HepG2 (cell line): ENCODE results near the gene UNC5C. TPM values are rescaled to one million over a fixed set of nuclear protein-coding genes. Genes with fewer than 3 reads are reported as not detected.
A peak's percentile ranks its signal among the peaks of the same experiment; 100 is the strongest.
"Not testable (repeated sequence)": the region's sequence is repeated elsewhere in the genome, so short reads cannot be mapped to it uniquely, and the experiment has no call there.

Experiments used
- ATAC-seq: fragments of 200-7000 bp; cut with Tn5 transposase; 3 replicates; pipeline ENCODE4 v1.9.1; 2020; ENCODE audit warnings: mild to moderate bottlenecking, moderate library complexity
- BruUV-seq: library from RNA; stranded (reverse); fragments of 400-500 nt; replicated peaks from 2 replicates; lab custom pipeline; 2021; lab: Mats Ljungman, UMichigan
- CTCF ChIA-PET: fragments of 300-600 bp; formaldehyde crosslinking; extraction: SDS; loops from one replicate; lab custom pipeline; 2021; ENCODE audit warnings: low total read pairs, inconsistent platforms, low intra/inter-chr PET ratio; lab: Yijun Ruan, JAX
- POLR2A ChIA-PET: fragments of 350-600 bp; sonication (Branson Sonifier 250); formaldehyde crosslinking; loops from one replicate; lab custom pipeline; 2020; ENCODE audit warnings: antibody characterized with exemption, inconsistent platforms; lab: Yijun Ruan, JAX
- DNase-seq: peaks from one replicate; pipeline ENCODE4 v3.0.0-alpha.2; 2015; ENCODE audit warnings: low spot score
- FAIRE-seq: peaks from 3 replicates; lab custom pipeline; 2011; peaks lifted over from hg19 to GRCh38; lab: Jason Lieb, UNC
- H2AFZ ChIP-seq: one replicate; pipeline ENCODE4 v1.6.1; 2011; ENCODE audit warnings: low read length, inconsistent platforms
- H3K27ac ChIP-seq: fragments of 300-600 bp; 3 replicates; pipeline ENCODE4 v1.8.0; 2011; ENCODE audit warnings: mixed run types, mild to moderate bottlenecking, mixed read lengths, low read length, inconsistent platforms; ENCODE audit not compliant: insufficient read depth; ENCODE audit errors: extremely low read length
- H3K27me3 ChIP-seq, 2 experiments: fragments of 200-600 bp in 1 of 2; 2 replicates in 1 of 2; 3 replicates in 1 of 2; pipeline versions ENCODE4 v1.6.0 to v1.8.0; 2011; ENCODE audit warnings: low read length in 2 of 2, mild to moderate bottlenecking in 2 of 2, moderate library complexity in 2 of 2, inconsistent platforms in 1 of 2; ENCODE audit not compliant: insufficient read depth in 2 of 2, control insufficient read depth in 1 of 2
- H3K36me3 ChIP-seq, 2 experiments: fragments of 200-600 bp in 1 of 2; replicated peaks in 1 of 2; 2 replicates in 1 of 2; 3 replicates in 1 of 2; pipeline versions ENCODE4 v1.5.1 to v1.8.0; 2011; ENCODE audit warnings: low read length in 2 of 2, inconsistent platforms in 1 of 2; ENCODE audit not compliant: insufficient read depth in 2 of 2, control insufficient read depth in 1 of 2
- H3K4me1 ChIP-seq: 2 replicates; pipeline ENCODE4 v1.5.1; 2012; ENCODE audit warnings: low read length, inconsistent platforms; ENCODE audit not compliant: insufficient read depth
- H3K4me2 ChIP-seq: 2 replicates; pipeline ENCODE4 v1.6.0; 2011; ENCODE audit warnings: low read depth, low read length, inconsistent platforms
- H3K4me3 ChIP-seq, 3 experiments: fragments of 200-600 bp in 1 of 3; sonication (generic), shearing (Covaris generic) in 1 of 3; replicated peaks in 1 of 3; 2 replicates each; pipeline ENCODE4 v1.5.1; 2011 to 2016; ENCODE audit warnings: low read length in 3 of 3, inconsistent platforms in 2 of 3, low read depth in 2 of 3, mild to moderate bottlenecking in 2 of 3, control low read depth in 1 of 3, mixed read lengths in 1 of 3; ENCODE audit not compliant: insufficient read depth in 1 of 3
- H3K79me2 ChIP-seq: one replicate; pipeline ENCODE4 v1.6.1; 2011; ENCODE audit warnings: low read length, inconsistent platforms; ENCODE audit not compliant: insufficient read depth
- H3K9ac ChIP-seq: 2 replicates; pipeline ENCODE4 v1.6.0; 2011; ENCODE audit warnings: mild to moderate bottlenecking, low read depth, low read length, inconsistent platforms; ENCODE audit not compliant: insufficient read depth
- H3K9me3 ChIP-seq: 2 replicates; pipeline ENCODE4 v1.5.1; 2012; ENCODE audit warnings: mild to moderate bottlenecking, low read length
- H4K20me1 ChIP-seq: 2 replicates; pipeline ENCODE4 v1.6.0; 2011; ENCODE audit warnings: inconsistent platforms, mild to moderate bottlenecking, low read length, moderate library complexity; ENCODE audit not compliant: insufficient read depth
- CEBPB ChIP-seq: IDR thresholded peaks from 2 replicates; pipeline ENCODE4 v1.6.1; 2011; ENCODE audit warnings: low read depth, low read length, improper control_type of control experiment, borderline replicate concordance
- FOXP4 ChIP-seq: sonication (generic); formaldehyde crosslinking; IDR thresholded peaks from 2 replicates; pipeline ENCODE4 v1.4.0; 2020; ENCODE audit warnings: missing genetic modification reagents
- RXRB ChIP-seq: IDR thresholded peaks from 2 replicates; pipeline ENCODE4 v1.6.1; 2016; ENCODE audit warnings: borderline replicate concordance, missing genetic modification reagents, missing compliant biosample characterization
- YEATS4 ChIP-seq: sonication (generic); formaldehyde crosslinking; IDR thresholded peaks from 2 replicates; pipeline ENCODE4 v1.4.0; 2020; ENCODE audit warnings: missing genetic modification reagents, borderline replicate concordance
- WGBS: methylation state at CpG from one replicate; pipeline ENCODE4 v1.1.6; 2017; ENCODE audit warnings: low lambda C conversion rate; 5-methylcytosine and 5-hydroxymethylcytosine counted together
- in situ Hi-C: cut with HindIII; loops from 2 replicates; pipeline ENCODE4 v1.10.0; 2017; ENCODE audit warnings: low pct_unique_long_range_greater_than_20kb; ENCODE audit not compliant: extremely low pct_ligation_motif_present
- intact Hi-C: fragments of 100-400 bp; cut with micrococcal nuclease; formaldehyde crosslinking; loops from one replicate; pipeline ENCODE4 v1.10.0; 2022; ENCODE audit not compliant: unreplicated experiment
- polyA plus RNA-seq, 8 experiments: library from polyadenylated mRNA; depleted of rRNA in 3 of 8; stranded (reverse) in 7 of 8; unstranded in 1 of 8; fragments of >200 nt; fragmentation: Illumina TruSeq in 4 of 8; extraction: Trizol in 4 of 8; gene quantifications; 2 replicates each; pipeline versions ENCODE4 v1.2.1 to v1.2.3, GENCODE V29; 2011 to 2016; ENCODE audit warnings: low read depth in 4 of 8, missing spikeins in 1 of 8, mixed read lengths in 1 of 8; ENCODE audit not compliant: insufficient read depth in 1 of 8
- total RNA-seq, 5 experiments: library from RNA; depleted of rRNA; stranded (reverse); fragments of >200 nt; fragmentation: Illumina TruSeq; extraction: Trizol; gene quantifications; 2 replicates each; pipeline ENCODE4 v1.2.3, GENCODE V29; 2016; ENCODE audit warnings: low read depth in 1 of 5

The UNC5C gene
- total and polyA plus RNA-seq, 2 of the 13 experiments (the other 11 are each of a cell fraction or from before 2014, with no cell fraction given) = not detected

- H3K4me1 ChIP-seq, CTCF ChIA-PET, POLR2A ChIA-PET, FAIRE-seq, H3K4me2 ChIP-seq, intact Hi-C loops, H3K4me3 ChIP-seq, in situ Hi-C loops, H3K79me2 ChIP-seq, ATAC-seq, H3K27me3 ChIP-seq, BruUV-seq, H2AFZ ChIP-seq, H4K20me1 ChIP-seq, H3K27ac ChIP-seq, H3K36me3 ChIP-seq, DNase-seq, H3K9me3 ChIP-seq, H3K9ac ChIP-seq: not testable (repeated sequence)
- WGBS = 50% methylated on average over 4 of the region's 4 CpGs
These were observed 414.8 kb downstream of the UNC5C start for GRCh38 chr4:95134016-95134415.

GRCh38 chr4:95129821-95130311 is 418.9 kb downstream of the UNC5C start:
- Histone ChIP-seq H3K9me3 (no peaks in the 10 kb centered on the region), H3K79me2 (no peaks in the 10 kb centered on the region), H2AFZ (no peak overlapping the region), H3K27ac (no peak overlapping the region), H3K9ac (no peak overlapping the region), H3K27me3 (no peaks in the 10 kb centered on the region; a peak in 1 of 5 replicates), H3K4me2 (no peak overlapping the region), H3K36me3 (no peaks in the 10 kb centered on the region), H4K20me1 (no peaks in the 10 kb centered on the region), H3K4me3 (no peak overlapping the region), H3K4me1 (no peaks in the 10 kb centered on the region)
- DNase-seq (no peak), FAIRE-seq (no peak), ATAC-seq (no peak)
- 8% methylated on average over 7 of the region's 7 CpGs for WGBS
- in situ Hi-C loops = loop anchor here (10.0 kb wide), 1 partner anchor 505 kb away; no protein-coding TSS in a partner anchor
- no TSS peak for BruUV-seq
- intact Hi-C loops = no loop called here
- no peak for TF ChIP-seq YEATS4 (CRISPR knock-in tag)
- TF ChIP-seq FOXP4 (CRISPR knock-in tag) = no peak
- TF ChIP-seq RXRB = no peak
- peak; percentile 27; the same call in 1 of the 2 replicates for TF ChIP-seq CEBPB
- CTCF ChIA-PET = no interaction called here
- POLR2A ChIA-PET = no interaction called here
